A549 (cell line): ENCODE data around the gene ADAT2. TPM values are rescaled to one million over a fixed set of nuclear protein-coding genes. Genes with fewer than 3 reads are reported as not detected.
"Not testable (repeated sequence)": the region's sequence is repeated elsewhere in the genome, so short reads cannot be mapped to it uniquely, and the experiment has no call there.

Source experiments
- ATAC-seq, 2 experiments: fragments of 200-7000 bp in 1 of 2; fragments of >200 bp in 1 of 2; cut with Nextera tagmentation in 1 of 2; cut with Tn5 transposase in 1 of 2; 3 replicates each; pipeline versions ENCODE4 v1.8.0 to v1.9.1; 2018 to 2020; ENCODE audit warnings: mild to moderate bottlenecking in 1 of 2, moderate library complexity in 1 of 2
- CTCF ChIA-PET: fragments of 300-600 bp; sonication (Branson Sonifier 250); formaldehyde crosslinking; extraction: SDS; loops from one replicate; lab custom pipeline; 2021; ENCODE audit warnings: antibody characterized with exemption, inconsistent platforms; lab: Yijun Ruan, JAX
- POLR2A ChIA-PET: fragments of 350-600 bp; formaldehyde crosslinking; extraction: SDS; loops from one replicate; lab custom pipeline; 2021; ENCODE audit warnings: antibody characterized with exemption, inconsistent platforms; lab: Yijun Ruan, JAX
- DNase-seq, 2 experiments: peaks; one replicate each; pipeline versions ENCODE4 v3.0.0 to v3.0.0-alpha.2; 2011 to 2016; ENCODE audit warnings: low read depth in 1 of 2, low spot score in 1 of 2
- FAIRE-seq: peaks from 2 replicates; lab custom pipeline; 2011; peaks lifted over from hg19 to GRCh38; lab: Jason Lieb, UNC
- H3K27ac ChIP-seq, 2 experiments: fragments of >200 bp; sonication (Bioruptor Twin); formaldehyde crosslinking; 3 replicates each; pipeline ENCODE4 v1.5.1; 2016 to 2017
- H3K4me1 ChIP-seq: fragments of >200 bp; sonication (Bioruptor Twin); formaldehyde crosslinking; 3 replicates; pipeline ENCODE4 v1.6.1; 2016
- H3K4me2 ChIP-seq: fragments of >200 bp; sonication (Bioruptor Twin); formaldehyde crosslinking; 3 replicates; pipeline ENCODE4 v1.6.1; 2016
- H3K4me3 ChIP-seq: fragments of >200 bp; sonication (Bioruptor Twin); formaldehyde crosslinking; 3 replicates; pipeline ENCODE4 v1.5.1; 2016
- H3K9me3 ChIP-seq: fragments of >200 bp; sonication (Bioruptor Twin); formaldehyde crosslinking; 3 replicates; pipeline ENCODE4 v1.6.1; 2016
- CBX2 ChIP-seq: fragments of 200-600 bp; sonication (generic); IDR thresholded peaks from 2 replicates; pipeline ENCODE4 v1.6.1; 2016; ENCODE audit warnings: low read depth, mild to moderate bottlenecking, borderline replicate concordance
- CEBPB ChIP-seq, 2 experiments: fragments of >200 bp in 1 of 2; sonication (Bioruptor Twin) in 1 of 2; formaldehyde crosslinking in 1 of 2; IDR thresholded peaks; 2 replicates each; pipeline ENCODE4 v1.6.1; 2012 to 2016
- CHD4 ChIP-seq: fragments of 200-600 bp; sonication (generic); IDR thresholded peaks from 2 replicates; pipeline ENCODE4 v1.6.1; 2016; ENCODE audit warnings: antibody characterized with exemption, mild to moderate bottlenecking, borderline replicate concordance
- EHF ChIP-seq: fragments of 250-450 bp; sonication (Bioruptor Pico); IDR thresholded peaks from 2 replicates; pipeline ENCODE4 v1.5.0; 2020; ENCODE audit warnings: mild to moderate bottlenecking
- GATA3 ChIP-seq: IDR thresholded peaks from 2 replicates; pipeline ENCODE4 v1.6.1; 2012; ENCODE audit warnings: borderline replicate concordance
- HDAC2 ChIP-seq: fragments of 200-600 bp; sonication (generic); IDR thresholded peaks from 2 replicates; pipeline ENCODE4 v1.6.1; 2016
- HMGXB4 ChIP-seq: fragments of 250-450 bp; sonication (Bioruptor Pico); IDR thresholded peaks from 2 replicates; pipeline ENCODE4 v1.5.0; 2021; ENCODE audit warnings: mild to moderate bottlenecking, moderate library complexity, borderline replicate concordance
- HOXA7 ChIP-seq: fragments of 250-450 bp; sonication (Bioruptor Pico); IDR thresholded peaks from 2 replicates; pipeline ENCODE4 v1.5.0; 2020; ENCODE audit warnings: mild to moderate bottlenecking, moderate library complexity
- HOXB13 ChIP-seq: fragments of 250-450 bp; sonication (Bioruptor Pico); IDR thresholded peaks from 2 replicates; pipeline ENCODE4 v1.5.0; 2020; ENCODE audit warnings: low read depth, mild to moderate bottlenecking, moderate library complexity
- HOXB5 ChIP-seq: fragments of 250-450 bp; sonication (Bioruptor Pico); IDR thresholded peaks from 2 replicates; pipeline ENCODE4 v1.5.0; 2020; ENCODE audit warnings: mild to moderate bottlenecking, moderate library complexity
- JUNB ChIP-seq: fragments of >200 bp; sonication (Bioruptor Twin); formaldehyde crosslinking; IDR thresholded peaks from 2 replicates; pipeline ENCODE4 v1.6.1; 2016
- MYC ChIP-seq: IDR thresholded peaks from 2 replicates; pipeline ENCODE4 v1.6.1; 2012; ENCODE audit warnings: mild to moderate bottlenecking, inconsistent platforms, low read length, improper control_type of control experiment, borderline replicate concordance
- RAD21 ChIP-seq, 2 experiments: fragments of >200 bp in 1 of 2; sonication (Bioruptor Twin) in 1 of 2; formaldehyde crosslinking in 1 of 2; IDR thresholded peaks in 1 of 2; conservative IDR thresholded peaks in 1 of 2; 2 replicates in 1 of 2; 3 replicates in 1 of 2; pipeline ENCODE4 v1.6.1; 2012 to 2018; ENCODE audit warnings: inconsistent platforms in 1 of 2
- RCOR1 ChIP-seq: fragments of 150-350 bp; IDR thresholded peaks from 2 replicates; pipeline ENCODE4 v1.6.1; 2014; ENCODE audit warnings: antibody characterized with exemption, low read length, low read depth
- RFX5 ChIP-seq: fragments of 450-650 bp; IDR thresholded peaks from 2 replicates; pipeline ENCODE4 v1.7.1; 2014; ENCODE audit warnings: antibody characterized with exemption, mild to moderate bottlenecking, moderate library complexity
- RNF2 ChIP-seq: fragments of 200-600 bp; sonication (generic); IDR thresholded peaks from 2 replicates; pipeline ENCODE4 v1.6.1; 2016; ENCODE audit warnings: low read depth, mild to moderate bottlenecking, antibody characterized with exemption, moderate library complexity, borderline replicate concordance
- TFCP2L1 ChIP-seq: fragments of 250-450 bp; sonication (Bioruptor Pico); IDR thresholded peaks from 2 replicates; pipeline ENCODE4 v1.5.0; 2021; ENCODE audit warnings: mild to moderate bottlenecking
- ZSCAN20 ChIP-seq: fragments of 250-450 bp; sonication (Bioruptor Pico); IDR thresholded peaks from 2 replicates; pipeline ENCODE4 v1.8.0; 2022; ENCODE audit warnings: mild to moderate bottlenecking, moderate library complexity
- WGBS: methylation state at CpG from one replicate; pipeline ENCODE4 v1.1.6; 2017; ENCODE audit errors: missing lambda C conversion rate; 5-methylcytosine and 5-hydroxymethylcytosine counted together
- polyA plus RNA-seq, 4 experiments: library from polyadenylated mRNA; depleted of rRNA in 3 of 4; stranded (reverse); fragments of >200 nt; fragmentation: RNase III in 1 of 4; extraction: RNeasy Plus Mini Kit Qiagen cat#74134 plus additional on column Dnase treatment in 1 of 4; gene quantifications; 2 replicates in 3 of 4; 3 replicates in 1 of 4; pipeline ENCODE4 v1.2.3, GENCODE V29; 2011 to 2017
- TF ChIP-seq, protein P1 (sequence below): IDR thresholded peaks from 2 replicates; pipeline ENCODE4 v1.6.1; 2012; ENCODE audit warnings: low read depth, borderline replicate concordance
- TF ChIP-seq, protein P2 (sequence below): fragments of 450-650 bp; IDR thresholded peaks from 2 replicates; pipeline ENCODE4 v1.6.1; 2014; ENCODE audit warnings: antibody characterized with exemption
- TF ChIP-seq, protein P3 (sequence below): fragments of >200 bp; sonication (Bioruptor Twin); formaldehyde crosslinking; IDR thresholded peaks from 2 replicates; pipeline ENCODE4 v1.6.1; 2016

The ADAT2 gene
- polyA plus RNA-seq, 2 of the 4 experiments (the other 2 are of a cell fraction): 7.1 to 8.0 TPM

DNA sequence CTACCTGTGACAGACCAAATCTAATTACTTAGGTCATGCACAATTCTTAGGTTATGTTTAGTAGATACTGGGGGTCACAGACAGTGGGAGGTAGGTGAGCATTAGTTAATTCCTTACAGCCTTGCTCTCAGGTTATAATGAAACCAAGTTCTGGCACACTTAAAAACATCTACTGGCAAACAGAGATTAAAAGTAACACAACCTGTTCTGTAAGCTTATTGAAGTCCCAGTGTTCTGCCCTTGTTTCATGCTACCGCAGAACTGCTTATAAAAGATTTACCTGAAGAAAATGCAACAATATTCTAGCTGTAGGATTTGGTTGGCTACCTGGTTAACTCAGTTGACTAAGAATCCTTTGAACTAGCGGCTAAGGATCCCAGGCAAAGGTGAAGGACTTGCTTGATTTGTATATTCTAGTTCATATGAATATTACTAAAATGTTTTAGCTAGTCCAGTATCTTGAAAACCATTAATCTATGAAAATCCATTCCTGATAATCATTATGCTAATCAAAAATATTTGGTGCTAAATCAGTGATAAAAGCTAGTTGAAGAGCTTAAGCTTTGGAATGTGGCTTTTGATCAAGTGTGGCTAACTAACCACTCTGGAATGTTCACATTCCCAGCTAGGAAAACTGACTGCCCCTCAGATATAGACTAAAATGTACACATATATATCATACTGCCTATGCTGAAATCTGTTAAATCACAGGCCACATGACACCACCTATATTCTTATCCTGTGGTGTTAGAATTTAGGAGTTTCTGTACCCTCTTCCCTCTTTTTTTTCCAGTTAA lies 7.3 kb upstream of the ADAT2 start (continued):
- TF ChIP-seq CHD4 (no peak), RNF2 (no peak), ZSCAN20 (CRISPR knock-in tag) (no peak), EHF (no peak)
- TF ChIP-seq, protein P1, sequence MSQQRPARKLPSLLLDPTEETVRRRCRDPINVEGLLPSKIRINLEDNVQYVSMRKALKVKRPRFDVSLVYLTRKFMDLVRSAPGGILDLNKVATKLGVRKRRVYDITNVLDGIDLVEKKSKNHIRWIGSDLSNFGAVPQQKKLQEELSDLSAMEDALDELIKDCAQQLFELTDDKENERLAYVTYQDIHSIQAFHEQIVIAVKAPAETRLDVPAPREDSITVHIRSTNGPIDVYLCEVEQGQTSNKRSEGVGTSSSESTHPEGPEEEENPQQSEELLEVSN: no peak

DNA sequence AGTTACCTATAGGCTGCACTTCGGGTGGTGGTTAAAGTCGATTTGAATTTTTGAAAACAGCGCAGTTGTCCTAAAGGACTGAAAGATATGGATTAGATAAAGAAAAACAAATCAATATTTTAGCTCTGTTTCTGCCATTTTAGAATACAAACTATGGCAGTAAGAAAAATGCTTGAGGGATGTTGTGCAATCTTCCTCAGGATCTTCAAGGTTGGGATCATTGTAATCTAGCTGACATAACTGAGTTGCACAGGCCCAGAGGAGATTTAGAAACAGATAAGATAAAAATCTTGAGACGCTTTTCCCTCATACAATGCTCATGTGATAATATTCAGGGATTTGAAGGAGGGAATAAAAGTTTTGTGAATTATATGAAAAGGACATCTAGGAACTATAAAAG lies 1.0 kb upstream of the ADAT2 start:
- DNase-seq: no peak
- TF ChIP-seq, protein P2, sequence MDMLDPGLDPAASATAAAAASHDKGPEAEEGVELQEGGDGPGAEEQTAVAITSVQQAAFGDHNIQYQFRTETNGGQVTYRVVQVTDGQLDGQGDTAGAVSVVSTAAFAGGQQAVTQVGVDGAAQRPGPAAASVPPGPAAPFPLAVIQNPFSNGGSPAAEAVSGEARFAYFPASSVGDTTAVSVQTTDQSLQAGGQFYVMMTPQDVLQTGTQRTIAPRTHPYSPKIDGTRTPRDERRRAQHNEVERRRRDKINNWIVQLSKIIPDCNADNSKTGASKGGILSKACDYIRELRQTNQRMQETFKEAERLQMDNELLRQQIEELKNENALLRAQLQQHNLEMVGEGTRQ: no peak
- TF ChIP-seq RAD21 (conservative IDR thresholded peaks at IDR 0.05 in 1 of 2, IDR thresholded peaks at IDR 0.05 in 1 of 2): no peak
- no peak for TF ChIP-seq HMGXB4 (CRISPR knock-in tag)
- no peak for TF ChIP-seq RNF2
- no peak for TF ChIP-seq RCOR1
- TF ChIP-seq HDAC2: no peak
- TF ChIP-seq TFCP2L1 (CRISPR knock-in tag): no peak
- TF ChIP-seq CEBPB (IDR thresholded peaks at IDR 0.05): no peak
- no peak for TF ChIP-seq MYC
- 73% methylated on average over 4 of the region's 4 CpGs for WGBS
- Histone ChIP-seq H3K27ac (peak overlapping the region in 1 of 2 experiments; percentile 97; a peak in 3 of 6 replicates), H3K9me3 (no peaks in the 10 kb centered on the region), H3K4me1 (0 out of 3 replicates have a peak, but pooled peaks cover 10% of the 10 kb centered on the region), H3K4me3 (peak overlapping the region; percentile 87), H3K4me2 (peak overlapping the region; percentile 92)
- ChIA-PET POLR2A (no interaction called here), CTCF (no interaction called here)
- no peak for FAIRE-seq
- ATAC-seq: no peak

GRCh38 chr6:143449714-143450452 lies 612 bp downstream of the ADAT2 start:
- no peaks in the 10 kb centered on the region for H3K9me3 ChIP-seq
- FAIRE-seq: no peak
- 6% methylated on average over 19 of the region's 19 CpGs for WGBS
- peak overlapping the region; percentile 88 to 97 for H3K27ac ChIP-seq
- TF ChIP-seq GATA3: no peak
- POLR2A ChIA-PET: interaction anchor here (1.0 to 1.2 kb wide), 4 partner anchors 8 to 975 kb away, joined by 3 to 7 read pairs (median 4); partner anchors contain the start of gene FUCA2
- peak overlapping the region; percentile 87 for H3K4me3 ChIP-seq
- peak overlapping the region; percentile 79 for H3K4me2 ChIP-seq
- DNase-seq: peak in 1 of 2 experiments; percentile 14
- 0 out of 3 replicates have a peak, but pooled peaks cover 10% of the 10 kb centered on the region for H3K4me1 ChIP-seq
- peak; percentile 20 to 23; a peak in 2 of 6 replicates for ATAC-seq
- CTCF ChIA-PET: no interaction called here

GRCh38 chr6:143449082-143449713 lies 1.3 kb downstream of the ADAT2 start:
- no peak for DNase-seq
- peak overlapping the region; percentile 79 for H3K4me2 ChIP-seq
- peak overlapping the region; percentile 88 to 97; a peak in 4 of 6 replicates for H3K27ac ChIP-seq
- H3K4me3 ChIP-seq: peak overlapping the region; percentile 87
- H3K9me3 ChIP-seq: no peaks in the 10 kb centered on the region
- TF ChIP-seq HOXB13 (CRISPR knock-in tag): no peak
- TF ChIP-seq MYC: no peak
- TF ChIP-seq HOXA7: no peak
- no peak for TF ChIP-seq CBX2
- TF ChIP-seq, protein P3, sequence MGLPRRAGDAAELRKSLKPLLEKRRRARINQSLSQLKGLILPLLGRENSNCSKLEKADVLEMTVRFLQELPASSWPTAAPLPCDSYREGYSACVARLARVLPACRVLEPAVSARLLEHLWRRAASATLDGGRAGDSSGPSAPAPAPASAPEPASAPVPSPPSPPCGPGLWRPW: no peak
- no peak for TF ChIP-seq RFX5
- TF ChIP-seq HOXB5 (CRISPR knock-in tag): no peak
- no peak for TF ChIP-seq CEBPB (IDR thresholded peaks at IDR 0.05)
- no peak for TF ChIP-seq JUNB
- POLR2A ChIA-PET: no interaction called here
- ATAC-seq: no peak
- 87% methylated on average over 6 of the region's 6 CpGs for WGBS
- no peak for FAIRE-seq
- CTCF ChIA-PET: no interaction called here
- H3K4me1 ChIP-seq: 0 out of 3 replicates have a peak, but pooled peaks cover 10% of the 10 kb centered on the region

GRCh38 chr6:143447865-143448264 lies 2.6 kb downstream of the ADAT2 start:
- H3K9me3 ChIP-seq, ATAC-seq, DNase-seq, H3K27ac ChIP-seq, H3K4me3 ChIP-seq, FAIRE-seq, POLR2A ChIA-PET, H3K4me2 ChIP-seq: not testable (repeated sequence)
- CTCF ChIA-PET: interaction anchor here (0.6 kb wide), 1 partner anchor 880 kb away, joined by 3 read pairs; no protein-coding TSS in a partner anchor
- H3K4me1 ChIP-seq: 0 out of 3 replicates have a peak, but pooled peaks cover 10% of the 10 kb centered on the region
- WGBS: 94% methylated on average over 2 of the region's 2 CpGs
